Parathyroid adenoma (tissue), 2 donors: ENCODE data around the gene ADAMTS8.

Source experiments
- H2AFZ ChIP-seq: fragments of 300-600 bp; sonication (generic); one replicate; pipeline ENCODE4 v1.7.0; 2017; ENCODE audit warnings: antibody characterized with exemption, mild to moderate bottlenecking
- H3K27ac ChIP-seq: fragments of 300-600 bp; sonication (generic); one replicate; pipeline ENCODE4 v1.7.0; 2017
- H3K27me3 ChIP-seq: fragments of 300-600 bp; sonication (generic); one replicate; pipeline ENCODE4 v1.7.0; 2017; ENCODE audit warnings: low read length; ENCODE audit not compliant: control insufficient read depth, insufficient read depth
- H3K36me3 ChIP-seq: fragments of 300-600 bp; sonication (generic); one replicate; pipeline ENCODE4 v1.7.0; 2017; ENCODE audit warnings: low read length; ENCODE audit not compliant: control insufficient read depth, insufficient read depth
- H3K4me1 ChIP-seq: fragments of 300-600 bp; sonication (generic); one replicate; pipeline ENCODE4 v1.7.0; 2017; ENCODE audit warnings: control low read depth
- H3K4me2 ChIP-seq: fragments of 300-600 bp; sonication (generic); one replicate; pipeline ENCODE4 v1.7.0; 2017; ENCODE audit warnings: low read length
- H3K4me3 ChIP-seq: fragments of 300-600 bp; sonication (generic); one replicate; pipeline ENCODE4 v1.7.0; 2017; ENCODE audit warnings: low read depth, low read length
- H3K79me2 ChIP-seq: fragments of 300-600 bp; sonication (generic); one replicate; pipeline ENCODE4 v1.7.0; 2017; ENCODE audit warnings: control low read depth
- H3K9ac ChIP-seq: fragments of 300-600 bp; sonication (generic); one replicate; pipeline ENCODE4 v1.7.0; 2017; ENCODE audit warnings: mild to moderate bottlenecking
- H3K9me3 ChIP-seq: fragments of 300-600 bp; sonication (generic); one replicate; pipeline ENCODE4 v1.7.0; 2017; ENCODE audit warnings: low read length; ENCODE audit not compliant: control insufficient read depth
- CTCF ChIP-seq: fragments of 300-600 bp; sonication (generic); IDR thresholded peaks from one replicate; pipeline ENCODE4 v1.7.0; 2017; ENCODE audit warnings: antibody characterized with exemption, mild to moderate bottlenecking
- donor health status: primary hyperparathyroidism.

The ADAMTS8 gene

GRCh38 chr11:130418756-130419155, 9.7 kb downstream of the ADAMTS8 start:
- no peaks in the 10 kb centered on the region for H3K27me3 ChIP-seq
- no peak overlapping the region for H3K9ac ChIP-seq
- H3K4me3 ChIP-seq = no peak overlapping the region
- no peaks in the 10 kb centered on the region for H3K9me3 ChIP-seq
- H2AFZ ChIP-seq = no peak overlapping the region
- no peak overlapping the region for H3K27ac ChIP-seq
- TF ChIP-seq CTCF = no peak
- H3K36me3 ChIP-seq = no peaks in the 10 kb centered on the region
- H3K4me1 ChIP-seq = no peaks in the 10 kb centered on the region
- no peak overlapping the region for H3K4me2 ChIP-seq
- no peaks in the 10 kb centered on the region for H3K79me2 ChIP-seq

GRCh38 chr11:130418210-130418609, 10.2 kb downstream of the ADAMTS8 start:
- no peak for TF ChIP-seq CTCF
- Histone ChIP-seq H3K36me3 (no peaks in the 10 kb centered on the region), H3K9ac (no peak overlapping the region), H3K4me2 (no peak overlapping the region), H3K4me1 (no peaks in the 10 kb centered on the region), H3K27me3 (no peaks in the 10 kb centered on the region), H3K9me3 (no peaks in the 10 kb centered on the region), H3K27ac (no peak overlapping the region), H3K4me3 (no peak overlapping the region), H3K79me2 (no peaks in the 10 kb centered on the region), H2AFZ (no peak overlapping the region)

- no peaks in the 10 kb centered on the region for H3K4me1 ChIP-seq
- H3K4me3 ChIP-seq = no peak overlapping the region
- H3K36me3 ChIP-seq = no peaks in the 10 kb centered on the region
- no peaks in the 10 kb centered on the region for H3K9me3 ChIP-seq
- H3K27ac ChIP-seq = no peak overlapping the region
- H3K27me3 ChIP-seq = no peaks in the 10 kb centered on the region
- no peak for TF ChIP-seq CTCF
- H3K4me2 ChIP-seq = no peak overlapping the region
- no peaks in the 10 kb centered on the region for H3K79me2 ChIP-seq
- H2AFZ ChIP-seq = no peak overlapping the region
- no peak overlapping the region for H3K9ac ChIP-seq
Measured at GRCh38 chr11:130416906-130417305, 11.5 kb downstream of the ADAMTS8 start.

- TF ChIP-seq CTCF = no peak
- no peak overlapping the region for H3K9ac ChIP-seq
- no peak overlapping the region for H3K4me2 ChIP-seq
- H3K27ac ChIP-seq = no peak overlapping the region
- H3K36me3 ChIP-seq = no peaks in the 10 kb centered on the region
- H3K79me2 ChIP-seq = no peaks in the 10 kb centered on the region
- H2AFZ ChIP-seq = no peak overlapping the region
- H3K4me3 ChIP-seq = no peak overlapping the region
- H3K9me3 ChIP-seq = no peaks in the 10 kb centered on the region
- no peaks in the 10 kb centered on the region for H3K4me1 ChIP-seq
- no peaks in the 10 kb centered on the region for H3K27me3 ChIP-seq
Measured at GRCh38 chr11:130416530-130416882, 11.9 kb downstream of the ADAMTS8 start.

- H3K36me3 ChIP-seq = no peaks in the 10 kb centered on the region
- H3K4me1 ChIP-seq = no peaks in the 10 kb centered on the region
- no peak overlapping the region for H3K4me3 ChIP-seq
- H3K9ac ChIP-seq = no peak overlapping the region
- H3K27me3 ChIP-seq = no peaks in the 10 kb centered on the region
- no peak overlapping the region for H2AFZ ChIP-seq
- no peak overlapping the region for H3K27ac ChIP-seq
- H3K4me2 ChIP-seq = no peak overlapping the region
- TF ChIP-seq CTCF = no peak
- H3K79me2 ChIP-seq = no peaks in the 10 kb centered on the region
- H3K9me3 ChIP-seq = no peaks in the 10 kb centered on the region
Measured at GRCh38 chr11:130415731-130416529, 12.5 kb downstream of the ADAMTS8 start.
